PFSK-1 (cell line): ENCODE measurements around the gene APRT.

Experiments
- POLR2AphosphoS5 ChIP-seq: IDR thresholded peaks from 2 replicates; pipeline ENCODE4 v1.6.1; 2012; ENCODE audit warnings: low read depth, mild to moderate bottlenecking, control low read depth, low read length, moderate library complexity
- TF ChIP-seq, protein P1 (sequence below), 2 experiments: IDR thresholded peaks; 2 replicates each; pipeline versions ENCODE4 v1.6.1 to v1.8.0; 2011 to 2012; ENCODE audit warnings: low read depth in 2 of 2, low read length in 2 of 2, control low read depth in 1 of 2, inconsistent platforms in 1 of 2, mild to moderate bottlenecking in 1 of 2, moderate library complexity in 1 of 2; ENCODE audit not compliant: insufficient read depth in 1 of 2

GRCh38 chr16:88792668-88793250 is 19.0 kb downstream of the APRT start:
- TF ChIP-seq, protein P1, sequence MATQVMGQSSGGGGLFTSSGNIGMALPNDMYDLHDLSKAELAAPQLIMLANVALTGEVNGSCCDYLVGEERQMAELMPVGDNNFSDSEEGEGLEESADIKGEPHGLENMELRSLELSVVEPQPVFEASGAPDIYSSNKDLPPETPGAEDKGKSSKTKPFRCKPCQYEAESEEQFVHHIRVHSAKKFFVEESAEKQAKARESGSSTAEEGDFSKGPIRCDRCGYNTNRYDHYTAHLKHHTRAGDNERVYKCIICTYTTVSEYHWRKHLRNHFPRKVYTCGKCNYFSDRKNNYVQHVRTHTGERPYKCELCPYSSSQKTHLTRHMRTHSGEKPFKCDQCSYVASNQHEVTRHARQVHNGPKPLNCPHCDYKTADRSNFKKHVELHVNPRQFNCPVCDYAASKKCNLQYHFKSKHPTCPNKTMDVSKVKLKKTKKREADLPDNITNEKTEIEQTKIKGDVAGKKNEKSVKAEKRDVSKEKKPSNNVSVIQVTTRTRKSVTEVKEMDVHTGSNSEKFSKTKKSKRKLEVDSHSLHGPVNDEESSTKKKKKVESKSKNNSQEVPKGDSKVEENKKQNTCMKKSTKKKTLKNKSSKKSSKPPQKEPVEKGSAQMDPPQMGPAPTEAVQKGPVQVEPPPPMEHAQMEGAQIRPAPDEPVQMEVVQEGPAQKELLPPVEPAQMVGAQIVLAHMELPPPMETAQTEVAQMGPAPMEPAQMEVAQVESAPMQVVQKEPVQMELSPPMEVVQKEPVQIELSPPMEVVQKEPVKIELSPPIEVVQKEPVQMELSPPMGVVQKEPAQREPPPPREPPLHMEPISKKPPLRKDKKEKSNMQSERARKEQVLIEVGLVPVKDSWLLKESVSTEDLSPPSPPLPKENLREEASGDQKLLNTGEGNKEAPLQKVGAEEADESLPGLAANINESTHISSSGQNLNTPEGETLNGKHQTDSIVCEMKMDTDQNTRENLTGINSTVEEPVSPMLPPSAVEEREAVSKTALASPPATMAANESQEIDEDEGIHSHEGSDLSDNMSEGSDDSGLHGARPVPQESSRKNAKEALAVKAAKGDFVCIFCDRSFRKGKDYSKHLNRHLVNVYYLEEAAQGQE (IDR thresholded peaks at IDR 0.05; ENCODE audit: insufficient read depth in 1 of 2, low read depth in 2 of 2, low read length in 2 of 2) = no peak
- TF ChIP-seq POLR2AphosphoS5 = no peak
